ENCODE measurements around the gene ATXN7. TPM values are rescaled to one million over a fixed set of nuclear protein-coding genes. Genes with fewer than 3 reads are reported as not detected.
A peak's percentile ranks its signal among the peaks of the same experiment; 100 is the strongest.

Gene ATXN7
- total RNA-seq, 4 donors from 2014 or later: 6.1 to 28.2 (median 20.2) TPM

DNA sequence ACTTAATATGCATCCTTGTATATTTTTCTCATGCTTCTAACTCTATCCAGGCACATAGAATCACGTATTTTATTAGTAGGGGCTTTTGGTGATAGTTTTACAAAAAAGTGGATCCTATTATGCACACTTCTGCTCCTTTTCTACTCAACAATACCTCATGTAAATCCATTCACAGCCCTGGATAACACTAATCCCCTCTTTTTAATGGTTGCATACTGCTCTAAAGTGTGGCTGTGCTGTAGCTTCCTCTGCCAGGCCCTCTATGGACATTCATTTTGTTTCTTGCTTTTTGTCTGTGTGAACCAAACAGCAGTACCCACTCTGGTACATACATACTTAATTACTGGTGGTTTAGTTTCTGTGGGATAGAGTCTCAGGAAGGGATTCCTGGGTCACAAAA, 99.8 kb downstream of the ATXN7 start:
- WGBS, 2 donors: 86 to 88% methylated on average over 1 of the region's 1 CpG
- Histone ChIP-seq H3K27ac (no peak overlapping the region), H3K27me3 (no peaks in the 10 kb centered on the region), H3K9me3 (no peaks in the 10 kb centered on the region), H3K36me3 (peaks cover 0 to 8% (median 0%) of the 10 kb centered on the region in 3 donors), H3K4me3 (no peak overlapping the region), H3K4me1 (peaks cover 15 to 73% (median 33%) of the 10 kb centered on the region in 3 donors)
- no peak for DNase-seq
- intact Hi-C loops (cut with DNase I): no loop called here
- no peak for TF ChIP-seq POLR2A (IDR thresholded peaks at IDR 0.05)
- TF ChIP-seq, protein P1, sequence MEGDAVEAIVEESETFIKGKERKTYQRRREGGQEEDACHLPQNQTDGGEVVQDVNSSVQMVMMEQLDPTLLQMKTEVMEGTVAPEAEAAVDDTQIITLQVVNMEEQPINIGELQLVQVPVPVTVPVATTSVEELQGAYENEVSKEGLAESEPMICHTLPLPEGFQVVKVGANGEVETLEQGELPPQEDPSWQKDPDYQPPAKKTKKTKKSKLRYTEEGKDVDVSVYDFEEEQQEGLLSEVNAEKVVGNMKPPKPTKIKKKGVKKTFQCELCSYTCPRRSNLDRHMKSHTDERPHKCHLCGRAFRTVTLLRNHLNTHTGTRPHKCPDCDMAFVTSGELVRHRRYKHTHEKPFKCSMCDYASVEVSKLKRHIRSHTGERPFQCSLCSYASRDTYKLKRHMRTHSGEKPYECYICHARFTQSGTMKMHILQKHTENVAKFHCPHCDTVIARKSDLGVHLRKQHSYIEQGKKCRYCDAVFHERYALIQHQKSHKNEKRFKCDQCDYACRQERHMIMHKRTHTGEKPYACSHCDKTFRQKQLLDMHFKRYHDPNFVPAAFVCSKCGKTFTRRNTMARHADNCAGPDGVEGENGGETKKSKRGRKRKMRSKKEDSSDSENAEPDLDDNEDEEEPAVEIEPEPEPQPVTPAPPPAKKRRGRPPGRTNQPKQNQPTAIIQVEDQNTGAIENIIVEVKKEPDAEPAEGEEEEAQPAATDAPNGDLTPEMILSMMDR (IDR thresholded peaks at IDR 0.05): no peak

DNA sequence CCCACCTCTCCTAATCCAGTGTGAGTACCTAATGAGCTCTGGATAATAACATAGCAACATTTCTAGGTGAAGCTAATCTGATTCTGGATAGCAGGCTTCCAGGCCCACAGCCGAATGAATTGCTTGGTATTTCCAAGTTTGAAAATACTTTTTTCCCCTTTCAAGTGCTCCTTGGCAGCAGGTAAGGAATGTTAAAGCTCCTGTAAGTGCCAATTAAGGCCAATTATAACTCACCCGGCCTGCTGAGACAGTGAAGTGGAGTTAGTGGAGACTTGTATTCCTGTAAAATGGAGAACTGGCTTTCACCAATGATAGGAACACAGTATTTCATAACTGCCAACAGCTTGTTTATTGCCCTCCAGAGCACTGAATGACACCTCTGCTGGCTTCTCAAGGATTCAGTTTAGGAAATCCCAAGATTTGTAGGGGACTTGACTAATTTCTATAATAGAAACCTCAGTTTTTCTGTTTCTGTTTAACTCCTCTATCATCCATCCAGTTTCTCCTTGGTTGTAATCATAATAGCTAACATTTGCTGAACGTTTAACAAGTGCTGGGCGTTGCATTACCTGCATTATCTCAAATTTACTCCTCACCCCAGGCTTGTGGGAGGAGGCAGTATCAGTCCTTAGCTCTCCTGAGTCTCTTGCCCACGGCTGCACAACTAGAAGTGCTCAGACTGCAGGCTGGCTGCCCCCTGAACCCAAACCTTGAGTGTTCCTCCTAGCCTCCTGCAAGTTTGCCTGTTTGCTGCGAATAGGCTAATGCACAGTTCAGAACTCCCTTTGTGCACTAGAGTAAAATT, 101.2 kb downstream of the ATXN7 start:
- H3K36me3 ChIP-seq: peaks cover 0 to 8% (median 0%) of the 10 kb centered on the region in 3 donors
- H3K27ac ChIP-seq: peak overlapping the region in 2 of 4 donors; percentile 30 to 41

DNA sequence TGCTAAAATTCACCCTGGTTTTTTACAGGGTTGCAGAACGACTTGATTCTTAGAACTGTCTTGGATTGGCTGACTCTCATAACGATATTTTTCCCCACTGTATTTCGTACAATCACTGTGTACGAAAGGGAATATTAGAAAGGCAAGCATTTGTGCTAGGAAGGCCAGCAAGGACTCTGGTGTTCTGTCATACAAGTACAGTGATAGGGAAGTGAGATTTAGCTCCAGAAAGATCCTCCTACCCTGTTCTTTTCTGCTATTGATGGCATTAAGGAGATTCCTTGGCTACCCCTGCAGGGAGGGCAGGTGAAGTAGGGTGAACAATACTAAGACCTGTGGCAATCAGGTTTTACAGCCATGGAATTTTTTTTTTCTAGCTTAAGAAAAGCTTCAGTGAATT, 102.3 kb downstream of the ATXN7 start:
- no peak for TF ChIP-seq POLR2A (IDR thresholded peaks at IDR 0.05)
- TF ChIP-seq, protein P1 (IDR thresholded peaks at IDR 0.05): no peak
- no peak overlapping the region for H3K27ac ChIP-seq
- H3K4me1 ChIP-seq: peaks cover 8 to 77% (median 31%) of the 10 kb centered on the region in 3 donors
- 72 to 87% methylated on average over 4 of the region's 4 CpGs for WGBS, 2 donors
- no peak overlapping the region for H3K4me3 ChIP-seq
- intact Hi-C loops (cut with DNase I): no loop called here
- DNase-seq: no peak
- peaks cover 0 to 8% (median 0%) of the 10 kb centered on the region in 3 donors for H3K36me3 ChIP-seq
- H3K9me3 ChIP-seq: no peaks in the 10 kb centered on the region
- H3K27me3 ChIP-seq: no peaks in the 10 kb centered on the region

More for the DNA sequence above, 101.2 kb downstream of the ATXN7 start:
- no peak overlapping the region for H3K4me3 ChIP-seq
- no peak for DNase-seq
- no peaks in the 10 kb centered on the region for H3K27me3 ChIP-seq
- intact Hi-C loops (cut with DNase I): no loop called here
- TF ChIP-seq POLR2A (IDR thresholded peaks at IDR 0.05): no peak
- TF ChIP-seq, protein P1 (IDR thresholded peaks at IDR 0.05): no peak
- peaks cover 14 to 77% (median 39%) of the 10 kb centered on the region in 3 donors for H3K4me1 ChIP-seq
- 52 to 63% methylated on average over 6 of the region's 6 CpGs for WGBS, 2 donors
- no peaks in the 10 kb centered on the region for H3K9me3 ChIP-seq

DNA sequence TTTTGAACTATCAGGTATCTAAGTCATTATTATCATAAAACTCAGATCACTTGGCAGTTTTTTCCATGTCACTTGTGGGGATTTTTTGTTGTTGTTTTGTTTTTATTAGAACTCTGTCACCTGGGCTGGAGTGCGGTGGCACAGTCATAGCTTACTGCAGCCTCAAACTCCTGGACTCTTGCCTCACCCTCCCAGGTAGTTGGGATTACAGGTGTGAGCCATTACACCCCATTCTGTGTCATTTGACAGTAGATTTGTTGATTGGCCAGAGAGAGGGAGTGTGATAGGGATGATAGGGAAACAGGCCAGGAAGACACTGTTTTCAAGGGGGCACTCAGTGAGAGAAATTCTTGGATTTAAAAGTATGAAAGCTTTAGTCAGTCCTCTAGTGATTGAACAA, 103.2 kb downstream of the ATXN7 start:
- Histone ChIP-seq H3K27ac (peak overlapping the region; percentile 4 to 83 (median 37)), H3K36me3 (peaks cover 0 to 8% (median 0%) of the 10 kb centered on the region in 3 donors), H3K4me3 (no peak overlapping the region), H3K9me3 (no peaks in the 10 kb centered on the region), H3K4me1 (peaks cover 8 to 77% (median 36%) of the 10 kb centered on the region in 3 donors), H3K27me3 (no peaks in the 10 kb centered on the region)
- intact Hi-C loops (cut with DNase I): no loop called here
- TF ChIP-seq POLR2A (IDR thresholded peaks at IDR 0.05): no peak
- 100% methylated on average over 1 of the region's 1 CpG for WGBS, 2 donors
- no peak for DNase-seq

DNA sequence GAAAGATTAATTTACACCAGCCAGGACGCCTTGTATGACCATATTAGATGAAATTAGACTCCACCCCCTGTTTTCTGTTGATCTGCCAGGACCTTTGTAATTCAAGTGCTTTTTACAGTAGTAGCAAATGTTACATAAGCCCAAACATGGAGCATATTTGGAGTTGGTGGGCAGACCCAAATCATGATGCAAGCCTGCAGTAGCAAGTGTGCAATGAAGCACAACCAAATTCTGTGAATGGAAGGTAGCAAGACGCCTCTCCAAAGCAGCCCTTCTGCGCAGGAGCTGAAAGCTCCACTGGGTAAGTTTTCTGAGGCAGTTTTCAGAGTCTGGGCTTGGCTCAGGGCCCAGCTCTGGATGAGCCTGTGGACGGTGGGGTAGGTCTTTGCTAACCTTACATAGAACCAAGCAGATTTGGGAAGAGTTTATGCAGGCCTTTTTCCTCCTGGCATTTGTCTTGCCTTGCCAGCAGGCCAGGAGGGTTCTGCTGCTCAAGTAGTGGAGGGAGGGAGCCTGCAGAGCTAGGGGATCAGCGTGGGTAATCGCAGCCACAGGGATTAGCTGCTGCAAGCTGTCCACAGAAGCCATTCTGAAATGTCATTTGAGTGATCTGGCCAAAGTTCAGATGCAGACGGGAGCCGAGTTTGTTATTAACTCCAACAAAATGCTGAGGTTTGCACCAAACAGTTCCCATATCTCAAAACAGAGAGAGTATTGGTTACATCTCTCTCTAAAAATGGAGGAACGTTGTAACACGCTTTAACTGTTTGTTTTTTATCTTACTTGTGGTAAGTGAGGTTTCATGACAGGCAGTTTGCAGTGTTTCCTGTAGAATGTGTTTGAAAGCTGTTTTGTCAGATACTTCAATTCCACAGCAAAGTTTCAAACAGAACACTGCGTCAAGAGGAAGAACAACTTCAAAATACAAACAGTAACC, 104.3 kb downstream of the ATXN7 start:
- intact Hi-C loops (cut with DNase I): no loop called here
- H3K27ac ChIP-seq: peak overlapping the region; percentile 3 to 83 (median 72)
- no peaks in the 10 kb centered on the region for H3K27me3 ChIP-seq
- H3K4me1 ChIP-seq: peaks cover 15 to 82% (median 46%) of the 10 kb centered on the region in 3 donors
- DNase-seq: no peak
- peak in 1 of 4 donors; percentile 27 for TF ChIP-seq POLR2A (IDR thresholded peaks at IDR 0.05)
- TF ChIP-seq, protein P1 (IDR thresholded peaks at IDR 0.05): no peak
- H3K4me3 ChIP-seq: peak overlapping the region in 3 of 4 donors; percentile 16 to 46 (median 42)
- peaks cover 0 to 1% (median 0%) of the 10 kb centered on the region in 3 donors for H3K36me3 ChIP-seq
- 30 to 32% methylated on average over 9 of the region's 11 CpGs for WGBS, 2 donors
- H3K9me3 ChIP-seq: no peaks in the 10 kb centered on the region

Measured in esophagus squamous epithelium (tissue), 5 donors.